ENCODE measurements around the gene SPOP. TPM values are rescaled to one million over a fixed set of nuclear protein-coding genes. Genes with fewer than 3 reads are reported as not detected.

SPOP gene
- total RNA-seq, 4 donors from 2014 or later: 35.9 to 74.7 (median 47.3) TPM

DNA sequence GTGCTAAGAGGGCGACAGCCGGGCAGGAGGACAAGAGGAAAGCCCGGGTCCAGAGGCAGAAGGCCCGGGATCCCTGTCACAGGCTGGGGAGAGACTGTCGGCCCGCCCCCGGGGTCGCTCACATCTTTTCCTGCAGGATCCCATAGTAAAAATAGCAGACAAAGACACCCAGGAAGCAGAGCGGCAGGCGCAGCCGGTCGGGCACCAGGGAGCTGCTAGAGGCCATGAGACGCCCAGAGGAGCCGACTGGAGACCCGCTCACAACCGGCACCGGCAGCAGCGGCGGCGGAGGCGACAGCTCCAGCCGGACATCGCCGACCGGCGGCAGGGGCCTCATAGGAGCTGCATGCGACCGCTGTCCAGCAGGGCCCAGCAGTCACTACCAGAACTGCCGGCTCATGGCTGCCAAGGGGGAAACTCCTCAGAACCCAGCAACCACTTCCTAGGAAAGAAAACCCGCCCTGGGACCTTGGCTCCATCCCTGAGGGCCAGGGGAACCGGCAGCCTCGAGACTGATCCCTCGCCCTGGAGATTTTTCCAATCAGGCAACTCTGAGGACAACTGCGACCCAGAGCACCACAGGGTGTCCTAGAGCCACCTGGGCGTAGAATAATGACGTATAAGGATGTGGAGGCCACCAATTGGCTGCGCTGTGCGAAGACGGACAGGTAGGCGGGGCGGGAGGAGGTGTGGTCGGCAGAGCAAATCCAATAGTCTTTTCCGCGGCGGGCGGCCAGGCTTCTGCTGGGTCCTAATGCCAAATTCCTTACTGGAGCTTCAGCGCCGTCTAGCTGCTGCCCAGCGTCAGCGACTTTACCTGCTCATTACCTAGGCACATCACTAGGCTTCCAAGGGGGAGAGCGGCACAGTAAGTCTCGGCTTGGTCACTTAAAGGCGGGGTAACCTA lies 30.0 kb upstream of the SPOP start, which contains the start of gene SLC35B1:
Gene SLC35B1, minus strand, starts transcription at position 357 of the 907 bp plus-strand sequence. Its CDS starts 131 bp downstream, at position 226.
- intact Hi-C loops (cut with DNase I; ENCODE audit: low total_unique reads): loop anchor here (5.0 kb wide), 1 partner anchor 69 kb away; no protein-coding TSS in a partner anchor
- peak; percentile 99 to 100 for DNase-seq (ENCODE audit: low spot score in 2 of 2)
- 1 to 2% methylated on average over 33 to 52 of the region's 53 CpGs for WGBS, 2 donors
- peak within 1 kb of the TSS; percentile 72 for H3K4me3 ChIP-seq (ENCODE audit: low read depth, poor library complexity, severe bottlenecking)
- no peak for TF ChIP-seq POLR2A (IDR thresholded peaks at IDR 0.05)
- TF ChIP-seq, protein P1, sequence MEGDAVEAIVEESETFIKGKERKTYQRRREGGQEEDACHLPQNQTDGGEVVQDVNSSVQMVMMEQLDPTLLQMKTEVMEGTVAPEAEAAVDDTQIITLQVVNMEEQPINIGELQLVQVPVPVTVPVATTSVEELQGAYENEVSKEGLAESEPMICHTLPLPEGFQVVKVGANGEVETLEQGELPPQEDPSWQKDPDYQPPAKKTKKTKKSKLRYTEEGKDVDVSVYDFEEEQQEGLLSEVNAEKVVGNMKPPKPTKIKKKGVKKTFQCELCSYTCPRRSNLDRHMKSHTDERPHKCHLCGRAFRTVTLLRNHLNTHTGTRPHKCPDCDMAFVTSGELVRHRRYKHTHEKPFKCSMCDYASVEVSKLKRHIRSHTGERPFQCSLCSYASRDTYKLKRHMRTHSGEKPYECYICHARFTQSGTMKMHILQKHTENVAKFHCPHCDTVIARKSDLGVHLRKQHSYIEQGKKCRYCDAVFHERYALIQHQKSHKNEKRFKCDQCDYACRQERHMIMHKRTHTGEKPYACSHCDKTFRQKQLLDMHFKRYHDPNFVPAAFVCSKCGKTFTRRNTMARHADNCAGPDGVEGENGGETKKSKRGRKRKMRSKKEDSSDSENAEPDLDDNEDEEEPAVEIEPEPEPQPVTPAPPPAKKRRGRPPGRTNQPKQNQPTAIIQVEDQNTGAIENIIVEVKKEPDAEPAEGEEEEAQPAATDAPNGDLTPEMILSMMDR (IDR thresholded peaks at IDR 0.05): peak in 1 of 3 donors; percentile 66

DNA sequence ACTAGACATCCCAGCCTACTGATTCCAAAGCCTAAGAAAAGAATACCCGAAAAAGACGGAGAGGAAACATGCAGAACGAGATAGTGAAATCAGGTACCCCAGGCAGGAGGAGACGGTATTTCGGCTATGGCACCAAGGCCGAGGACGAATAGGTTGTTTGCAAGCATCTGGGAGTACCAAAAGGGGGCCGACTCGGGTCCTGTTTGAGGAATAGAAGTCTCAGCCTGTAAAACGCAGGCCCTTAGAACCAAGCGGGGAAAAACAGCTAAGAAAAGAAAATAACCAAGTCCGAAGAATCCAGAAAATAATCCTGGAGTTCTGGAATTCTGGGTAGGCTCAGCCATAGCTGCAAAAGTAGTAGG lies 29.3 kb upstream of the SPOP start:
- intact Hi-C loops (cut with DNase I; ENCODE audit: low total_unique reads): loop anchor here (5.0 kb wide), 1 partner anchor 70 kb away; no protein-coding TSS in a partner anchor
- no peak for DNase-seq (ENCODE audit: low spot score in 2 of 2)
- TF ChIP-seq, protein P1 (IDR thresholded peaks at IDR 0.05): no peak
- no peak for TF ChIP-seq POLR2A (IDR thresholded peaks at IDR 0.05)
- peak overlapping the region; percentile 72 for H3K4me3 ChIP-seq (ENCODE audit: low read depth, poor library complexity, severe bottlenecking)
- WGBS, 2 donors: 1% methylated on average over 12 of the region's 12 CpGs

DNA sequence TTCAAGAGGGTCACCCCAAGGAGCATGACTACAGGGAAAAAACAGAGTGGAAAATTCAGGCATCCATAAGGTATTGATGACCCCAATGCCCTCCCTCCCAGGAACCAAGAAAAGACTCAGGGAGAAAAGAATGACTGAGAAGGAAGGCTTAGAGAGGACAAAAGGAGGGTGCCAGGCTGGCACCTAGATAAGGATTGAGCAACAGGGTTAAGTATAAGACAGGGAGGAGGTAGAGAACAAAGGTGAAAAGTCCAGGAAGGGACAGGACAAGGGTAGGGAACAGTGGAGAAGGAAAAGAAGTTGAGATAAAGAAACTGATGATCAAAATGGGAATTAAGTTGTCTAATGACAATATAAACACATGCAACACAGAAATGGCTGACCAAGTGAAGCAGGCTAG lies 27.4 kb upstream of the SPOP start:
- no peak for TF ChIP-seq POLR2A (IDR thresholded peaks at IDR 0.05)
- TF ChIP-seq, protein P1 (IDR thresholded peaks at IDR 0.05): no peak
- H3K4me3 ChIP-seq (ENCODE audit: low read depth, poor library complexity, severe bottlenecking): no peak overlapping the region
- no peak for DNase-seq (ENCODE audit: low spot score in 2 of 2)
- intact Hi-C loops (cut with DNase I; ENCODE audit: low total_unique reads): loop anchor here (5.0 kb wide), 1 partner anchor 72 kb away; no protein-coding TSS in a partner anchor

DNA sequence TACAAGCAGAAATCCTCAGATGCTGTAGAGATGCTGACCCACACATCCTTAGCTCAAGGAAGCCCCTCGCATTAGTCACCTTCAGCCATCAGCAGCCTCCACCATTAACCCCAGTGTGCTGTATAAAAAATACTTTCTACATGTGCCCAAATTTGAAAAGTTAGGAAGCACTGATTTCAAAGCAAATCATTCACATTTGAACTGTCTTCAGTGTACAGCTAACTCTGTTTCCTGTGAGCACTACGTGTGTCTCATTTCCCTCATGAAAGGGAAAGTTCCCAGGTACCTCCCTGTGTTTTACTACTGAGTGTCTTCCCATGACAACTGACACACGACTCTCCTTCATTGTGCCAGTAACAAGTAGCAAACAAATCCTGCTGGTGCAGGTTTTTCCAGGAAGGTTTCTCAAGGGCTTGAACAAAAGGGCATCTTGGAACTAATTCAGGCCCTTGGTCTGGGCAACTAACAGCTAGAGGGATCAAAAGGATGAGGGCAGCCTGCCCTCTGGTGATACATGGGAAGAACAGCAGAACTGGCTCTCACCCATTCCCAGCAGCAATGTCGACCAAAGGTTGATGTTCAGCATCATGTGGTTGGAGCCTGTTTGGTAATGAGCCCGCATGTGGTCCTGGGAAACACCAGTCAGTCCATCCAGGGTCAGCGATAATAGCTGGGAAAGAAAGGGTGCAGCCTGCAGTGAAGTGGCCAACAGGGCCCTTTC lies 25.8 kb upstream of the SPOP start:
- TF ChIP-seq, protein P1 (IDR thresholded peaks at IDR 0.05): no peak
- TF ChIP-seq POLR2A (IDR thresholded peaks at IDR 0.05): no peak
- no peak overlapping the region for H3K4me3 ChIP-seq (ENCODE audit: low read depth, poor library complexity, severe bottlenecking)
- intact Hi-C loops (cut with DNase I; ENCODE audit: low total_unique reads): no loop called here
- DNase-seq (ENCODE audit: low spot score in 2 of 2): no peak
- 49 to 54% methylated on average over 6 of the region's 6 CpGs for WGBS, 2 donors

DNA sequence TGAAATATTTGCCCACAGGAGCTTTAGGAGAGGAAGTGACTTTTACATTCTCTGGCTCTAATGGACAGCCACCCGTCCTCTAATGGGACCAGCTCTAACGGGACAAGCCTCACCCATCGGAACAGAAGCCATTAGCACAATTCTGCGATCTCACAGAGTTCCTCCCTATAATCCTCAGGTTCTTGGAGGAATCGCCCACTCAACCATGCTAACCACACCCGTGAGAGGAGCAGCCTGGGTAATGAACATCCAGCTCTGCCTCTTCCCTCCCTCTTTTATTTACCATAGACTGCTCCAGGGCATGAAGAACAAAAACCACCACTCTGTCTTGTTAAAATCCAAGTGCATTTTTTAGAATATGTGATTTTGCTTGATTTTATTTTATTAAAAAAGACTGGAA lies 23.1 kb upstream of the SPOP start:
- DNase-seq (ENCODE audit: low spot score in 2 of 2): no peak
- intact Hi-C loops (cut with DNase I; ENCODE audit: low total_unique reads): no loop called here
- no peak for TF ChIP-seq POLR2A (IDR thresholded peaks at IDR 0.05)
- TF ChIP-seq, protein P1 (IDR thresholded peaks at IDR 0.05): no peak
- WGBS, 2 donors: 54 to 66% methylated on average over 6 of the region's 6 CpGs
- no peak overlapping the region for H3K4me3 ChIP-seq (ENCODE audit: low read depth, poor library complexity, severe bottlenecking)
